GM04504 (cell line): ENCODE results near the gene KLHDC10.
A peak's percentile ranks its signal among the peaks of the same experiment; 100 is the strongest.
"Not testable (repeated sequence)": the region's sequence is repeated elsewhere in the genome, so short reads cannot be mapped to it uniquely, and the experiment has no call there.

Experiments
- DNase-seq: peaks from one replicate; pipeline ENCODE4 v3.0.0-alpha.2; 2012; ENCODE audit warnings: low read depth

Gene KLHDC10, protein sequence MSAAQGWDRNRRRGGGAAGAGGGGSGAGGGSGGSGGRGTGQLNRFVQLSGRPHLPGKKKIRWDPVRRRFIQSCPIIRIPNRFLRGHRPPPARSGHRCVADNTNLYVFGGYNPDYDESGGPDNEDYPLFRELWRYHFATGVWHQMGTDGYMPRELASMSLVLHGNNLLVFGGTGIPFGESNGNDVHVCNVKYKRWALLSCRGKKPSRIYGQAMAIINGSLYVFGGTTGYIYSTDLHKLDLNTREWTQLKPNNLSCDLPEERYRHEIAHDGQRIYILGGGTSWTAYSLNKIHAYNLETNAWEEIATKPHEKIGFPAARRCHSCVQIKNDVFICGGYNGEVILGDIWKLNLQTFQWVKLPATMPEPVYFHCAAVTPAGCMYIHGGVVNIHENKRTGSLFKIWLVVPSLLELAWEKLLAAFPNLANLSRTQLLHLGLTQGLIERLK

DNA sequence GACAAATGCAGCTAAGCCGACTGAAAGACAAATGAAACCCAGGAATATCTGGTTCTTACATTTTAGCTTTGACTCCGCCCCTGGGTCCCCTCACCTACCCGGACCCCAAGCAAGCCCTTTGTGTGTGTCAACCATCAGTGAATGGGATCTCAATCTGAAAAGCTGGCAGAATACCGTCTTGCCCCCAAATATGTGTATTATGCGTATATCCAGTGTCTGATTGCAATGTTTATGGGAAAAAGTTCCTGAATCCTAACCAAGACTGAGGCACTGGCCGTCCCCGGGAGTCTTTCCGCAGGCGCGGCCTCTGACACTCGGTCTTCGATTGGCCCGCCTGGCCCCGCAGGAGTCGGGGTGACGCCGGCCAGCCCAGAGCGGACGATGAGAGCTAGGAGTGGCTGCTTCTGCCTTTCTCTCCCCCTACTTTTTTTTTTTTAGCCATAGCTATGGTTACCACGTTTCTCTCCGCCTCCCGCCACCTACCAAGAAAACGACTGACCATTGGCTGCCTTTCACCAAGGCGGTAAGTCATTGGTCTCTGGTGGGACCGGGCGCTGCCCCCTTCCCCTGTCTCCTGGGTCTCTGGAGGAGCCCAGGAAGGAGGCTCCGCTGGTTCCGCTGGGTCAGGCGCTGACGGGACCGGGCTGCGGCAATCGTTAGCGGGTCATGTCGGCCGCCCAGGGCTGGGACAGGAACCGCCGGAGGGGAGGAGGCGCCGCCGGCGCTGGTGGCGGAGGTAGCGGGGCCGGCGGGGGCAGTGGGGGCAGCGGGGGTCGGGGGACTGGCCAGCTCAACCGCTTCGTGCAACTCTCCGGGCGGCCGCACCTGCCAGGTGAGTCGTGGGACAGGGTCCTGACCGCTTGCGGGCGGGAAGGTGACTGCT is at the start of gene KLHDC10:
TSS of gene KLHDC10 (plus strand) at position 557 of the 883 bp plus-strand sequence. CDS start at position 667, 110 bp downstream.
- DNase-seq: peak; percentile 99

DNA sequence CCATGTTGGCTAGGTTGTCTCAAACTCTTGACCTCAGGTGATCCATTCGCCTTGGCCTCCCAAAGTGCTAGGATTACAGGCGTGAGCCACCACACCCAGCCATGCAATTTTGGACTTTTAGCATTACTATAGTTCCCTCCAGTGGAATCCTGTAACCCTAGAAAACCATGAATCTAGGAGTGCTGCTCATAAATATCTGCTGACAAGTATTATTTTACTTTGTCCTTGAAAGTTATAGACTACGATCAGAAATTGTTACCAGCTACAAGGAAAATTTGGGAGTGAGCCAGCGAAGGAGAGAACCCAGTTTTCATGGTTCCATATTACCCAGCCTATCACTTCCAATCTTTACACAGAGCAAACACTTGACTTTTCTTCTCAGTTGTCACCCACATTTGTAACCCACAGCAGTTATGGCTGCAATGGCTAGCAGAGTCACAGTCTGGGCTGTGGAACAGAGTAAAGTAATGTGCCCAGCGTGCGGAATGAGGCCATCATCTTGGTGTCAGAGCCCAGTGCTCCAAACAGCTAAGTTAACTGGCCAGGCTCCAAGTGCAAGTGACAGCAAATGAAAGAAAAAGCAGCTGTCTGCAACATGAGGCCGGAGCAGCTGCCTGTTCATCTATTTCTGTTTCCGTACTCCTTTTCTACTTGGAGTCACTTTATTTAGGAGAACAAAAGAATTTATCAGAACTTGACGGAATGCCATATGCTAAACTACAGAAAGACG is 49.1 kb upstream of the KLHDC10 start:
- DNase-seq: no peak

DNA sequence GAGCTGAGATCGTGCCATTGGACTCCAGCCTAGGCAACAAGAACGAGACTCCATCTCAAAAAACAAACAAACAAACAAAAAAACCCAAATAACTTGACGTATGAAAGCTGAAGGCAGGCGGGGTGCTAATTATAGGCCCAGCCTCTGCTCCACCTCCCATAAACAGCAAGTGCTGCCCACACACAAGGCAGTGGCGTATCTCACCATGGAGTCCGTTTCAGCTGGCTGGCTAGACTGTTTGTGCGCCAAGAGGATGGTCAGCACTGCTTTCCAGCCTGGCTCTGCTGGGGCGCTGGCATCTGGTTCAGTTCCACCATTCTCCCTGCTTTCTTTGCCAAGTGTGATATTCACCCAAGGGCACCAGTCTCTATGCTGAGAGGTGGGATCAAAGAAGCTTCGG is 48.2 kb upstream of the KLHDC10 start:
- DNase-seq: no peak

DNA sequence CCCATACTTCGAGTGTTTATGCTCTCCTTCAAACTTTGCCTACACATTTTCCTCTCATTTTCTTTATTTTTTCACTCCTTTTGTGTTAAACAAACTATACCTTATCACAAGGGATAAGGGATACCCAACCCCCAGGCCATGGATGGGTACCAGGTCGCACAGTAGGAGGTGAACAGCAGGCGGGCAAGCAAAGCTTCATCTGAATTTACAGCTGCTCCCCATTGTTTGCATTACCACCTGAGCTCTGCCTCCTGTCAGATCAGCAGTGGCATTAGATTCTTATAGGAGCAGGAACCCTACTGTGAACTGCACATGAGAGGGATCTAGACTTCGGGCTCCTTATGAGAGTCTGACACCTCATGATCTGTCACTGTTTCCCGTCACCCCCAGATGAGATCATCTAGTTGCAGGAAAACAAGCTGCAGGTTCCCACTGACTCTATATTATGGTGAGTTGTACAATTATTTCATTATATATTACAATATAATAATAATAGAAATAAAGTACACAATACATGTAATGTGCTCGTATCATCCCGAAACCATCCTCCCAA is 47.6 kb upstream of the KLHDC10 start:
- no peak for DNase-seq

DNA sequence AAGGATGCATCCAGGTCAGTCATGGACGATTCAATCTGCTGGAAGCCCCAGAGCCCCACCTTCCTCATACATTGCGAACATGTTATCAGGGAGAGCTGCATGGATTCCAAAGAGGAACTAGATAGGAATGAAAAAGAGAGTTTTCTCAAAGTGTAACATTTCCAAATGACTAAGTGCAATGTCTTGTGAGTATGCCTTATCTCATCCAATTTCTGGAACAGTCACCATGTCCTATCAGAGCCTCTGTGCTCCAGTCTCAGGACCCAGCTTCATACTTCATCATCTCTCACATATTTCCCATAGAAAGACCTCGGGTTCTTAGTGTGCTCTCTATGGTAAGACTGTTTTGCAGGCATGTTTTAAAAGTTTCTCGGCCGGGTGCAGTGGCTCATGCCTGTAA is 45.9 kb upstream of the KLHDC10 start:
- no peak for DNase-seq

DNA sequence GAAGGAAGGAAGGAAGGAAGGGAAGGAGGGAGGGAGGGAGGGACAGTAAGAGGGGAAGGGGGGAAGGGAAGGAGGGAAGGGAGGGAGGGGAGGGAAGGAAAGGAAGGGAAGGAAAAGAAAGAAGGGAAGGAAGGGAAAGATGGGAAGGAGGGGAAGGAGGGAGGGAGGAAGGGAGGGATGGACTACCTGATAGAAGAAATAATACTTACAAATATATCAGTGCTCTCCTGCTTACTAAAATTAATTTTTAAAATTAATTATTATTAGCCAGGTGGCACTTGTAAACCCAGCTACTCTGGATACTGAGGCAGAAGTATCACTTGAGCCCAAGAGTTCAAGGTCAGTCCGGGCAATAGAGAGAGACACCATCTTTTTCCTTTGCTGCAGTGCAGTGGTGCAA is 37.6 kb upstream of the KLHDC10 start:
- DNase-seq: no peak

DNA sequence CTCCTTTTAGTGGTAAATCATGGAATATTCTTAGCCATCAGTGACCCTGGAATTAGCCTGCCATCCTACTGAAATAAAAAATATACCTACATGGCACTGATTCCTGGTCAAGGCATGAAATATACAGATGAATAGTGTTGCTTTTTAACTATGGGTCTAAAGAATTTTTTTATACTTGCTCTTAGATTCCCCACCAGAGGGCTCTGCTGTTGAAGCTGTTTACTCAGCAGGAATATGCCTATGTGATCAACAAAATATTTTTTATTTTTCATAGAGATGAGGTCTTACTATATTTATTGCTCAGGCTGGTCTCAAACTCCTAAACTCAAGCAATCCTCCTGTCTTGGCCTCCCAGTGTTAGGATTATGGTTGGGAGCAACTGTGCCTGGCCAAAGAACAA is 32.6 kb upstream of the KLHDC10 start:
- no peak for DNase-seq

DNA sequence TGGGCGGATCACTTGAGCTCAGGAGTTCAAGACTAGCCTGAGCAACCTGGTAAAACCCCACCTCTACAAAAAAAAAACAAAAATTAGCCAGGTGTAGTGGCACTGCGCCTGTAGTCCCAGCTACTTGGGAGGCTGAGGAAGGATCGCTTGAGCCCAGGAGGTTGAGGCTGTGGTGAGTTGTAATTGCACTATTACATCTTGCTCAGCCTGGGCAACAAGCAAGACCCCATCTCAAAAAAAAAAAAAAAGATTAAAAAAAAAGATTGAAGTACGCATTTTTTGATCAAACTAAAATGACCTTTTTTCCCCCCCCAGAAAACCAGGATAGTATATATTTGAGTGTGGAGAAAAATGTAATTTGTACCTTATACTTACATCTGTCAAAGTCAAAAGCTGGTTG is 29.8 kb upstream of the KLHDC10 start:
- DNase-seq: no peak

DNA sequence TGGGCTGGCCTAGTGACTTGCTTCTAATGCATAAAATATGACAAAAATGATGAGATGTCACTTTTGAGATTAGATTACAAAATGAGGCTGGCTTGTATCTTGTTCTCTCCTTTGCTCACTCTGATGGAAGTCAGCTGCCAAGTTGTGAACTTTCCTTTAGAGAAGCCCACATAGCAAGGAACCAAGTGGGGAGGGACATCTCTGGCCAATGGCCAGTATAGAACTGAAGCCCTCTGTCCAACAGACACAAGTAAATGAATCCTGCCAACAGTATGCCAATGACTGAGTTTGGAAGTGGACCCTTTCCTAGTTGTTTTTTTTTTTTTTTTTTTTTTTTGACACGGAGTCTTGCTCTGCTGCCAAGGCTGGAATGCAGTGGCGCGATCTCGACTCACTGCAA is 22.5 kb upstream of the KLHDC10 start:
- DNase-seq: no peak

DNA sequence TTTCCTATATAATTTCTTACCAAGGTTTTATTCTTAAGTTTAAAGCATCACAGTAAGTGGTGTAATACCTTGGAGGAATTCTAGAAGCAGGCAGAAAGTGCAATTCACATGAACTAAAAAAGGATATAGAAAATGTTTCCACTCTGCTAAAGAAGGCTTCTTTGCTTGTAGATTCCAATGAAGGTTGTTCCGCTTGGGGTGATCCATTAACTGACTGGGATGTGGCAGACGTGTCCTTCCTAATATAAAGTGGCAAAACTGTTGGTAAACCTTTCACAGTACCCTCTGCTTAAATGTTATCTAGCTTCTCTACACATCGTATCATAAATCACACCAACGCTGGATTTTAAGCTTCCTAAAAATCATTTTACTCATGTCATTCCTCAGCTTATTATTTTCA is 21.4 kb upstream of the KLHDC10 start:
- no peak for DNase-seq

DNA sequence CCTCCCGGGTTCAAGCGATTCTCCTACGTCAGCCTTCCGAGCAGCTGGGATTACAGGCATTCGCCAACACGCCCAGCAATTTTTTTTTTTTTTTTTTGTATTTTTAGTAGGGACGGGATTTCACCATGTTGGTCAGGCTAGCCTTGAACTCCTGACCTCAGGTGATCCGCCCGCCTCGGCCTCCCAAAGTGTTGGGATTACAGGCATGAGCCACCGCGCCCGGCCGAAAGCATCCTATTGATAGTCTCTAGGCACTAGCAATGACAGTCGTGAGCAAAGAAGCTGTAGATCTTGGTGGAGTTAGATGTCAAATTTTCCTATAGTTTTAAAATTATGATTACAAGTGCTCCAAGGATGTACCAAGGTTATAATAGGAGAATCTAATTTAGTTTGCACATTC is 18.1 kb upstream of the KLHDC10 start:
- not testable (repeated sequence) for DNase-seq

DNA sequence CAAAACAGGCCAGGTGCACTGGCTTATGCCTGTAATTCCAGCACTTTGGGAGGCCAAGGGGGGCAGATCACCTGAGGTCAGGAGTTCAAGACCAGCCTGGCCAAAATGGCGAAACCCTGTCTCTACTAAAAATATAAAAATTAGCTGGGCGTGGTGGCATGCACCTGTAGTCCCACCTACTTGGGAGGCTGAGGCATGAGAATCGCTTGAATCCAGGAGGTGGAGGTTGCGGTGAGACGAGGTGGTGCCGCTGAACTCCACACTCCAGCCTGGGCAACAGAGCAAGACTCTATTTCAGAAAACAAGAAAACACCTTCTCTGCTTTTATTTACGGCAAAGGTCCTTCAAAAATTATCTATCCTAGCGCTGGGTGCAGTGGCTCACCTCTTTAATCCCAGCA is 15.1 kb upstream of the KLHDC10 start:
- not testable (repeated sequence) for DNase-seq

DNA sequence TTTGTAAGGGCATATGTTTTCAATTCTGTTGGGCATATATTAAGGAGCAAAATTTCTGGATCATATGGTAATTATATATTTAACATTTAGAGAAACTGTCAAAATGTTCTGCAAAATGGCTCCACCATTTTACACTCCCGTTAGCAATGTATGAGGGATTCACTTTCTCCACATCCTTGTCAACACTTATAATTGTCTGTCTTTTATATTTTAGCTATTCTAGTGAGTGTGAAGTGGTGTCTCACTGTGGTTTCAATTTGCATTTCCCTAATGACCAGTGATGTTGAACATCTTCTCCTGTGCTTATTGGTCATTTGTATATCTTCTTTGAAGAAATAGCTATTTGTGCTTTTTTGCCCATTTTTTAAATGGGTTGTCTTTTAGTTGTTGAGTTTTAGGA is 8.1 kb upstream of the KLHDC10 start:
- DNase-seq: no peak

DNA sequence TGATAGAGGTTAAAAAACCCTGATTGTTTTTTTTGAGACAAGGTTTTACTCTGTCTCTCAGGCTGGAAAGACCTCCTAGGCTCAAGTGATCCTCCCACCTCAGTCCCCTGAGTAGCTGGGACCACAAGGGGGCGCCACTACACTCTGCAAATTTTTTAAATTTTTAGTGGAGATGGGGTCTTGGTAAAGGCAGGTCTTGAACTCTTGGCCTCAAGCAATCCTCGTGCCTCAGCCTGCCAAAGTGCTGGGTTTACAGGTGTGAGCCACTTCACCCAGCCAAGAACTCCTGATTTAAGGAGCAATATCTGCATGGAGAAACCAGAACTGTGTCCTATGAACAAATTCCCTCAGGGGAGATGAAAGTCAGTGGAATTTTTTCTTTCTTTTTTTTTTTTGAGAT is 7.3 kb upstream of the KLHDC10 start:
- no peak for DNase-seq

DNA sequence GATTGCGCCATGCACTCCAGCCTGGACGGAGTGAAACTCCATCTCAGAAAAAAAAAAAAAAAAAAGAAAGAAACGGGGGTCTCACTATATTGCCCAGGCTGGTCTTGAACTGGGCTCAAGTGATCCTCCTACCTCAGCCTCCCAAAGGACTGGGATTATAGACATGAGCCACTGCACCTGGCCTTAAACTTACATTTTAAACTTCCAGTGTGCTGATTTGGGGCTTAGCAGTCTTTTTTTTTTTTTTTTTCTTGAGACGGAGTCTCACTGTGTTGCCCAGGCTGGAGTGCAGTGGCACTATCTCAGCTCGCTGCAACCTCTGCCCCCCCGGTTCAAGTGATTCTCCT is 5.8 kb upstream of the KLHDC10 start:
- not testable (repeated sequence) for DNase-seq

DNA sequence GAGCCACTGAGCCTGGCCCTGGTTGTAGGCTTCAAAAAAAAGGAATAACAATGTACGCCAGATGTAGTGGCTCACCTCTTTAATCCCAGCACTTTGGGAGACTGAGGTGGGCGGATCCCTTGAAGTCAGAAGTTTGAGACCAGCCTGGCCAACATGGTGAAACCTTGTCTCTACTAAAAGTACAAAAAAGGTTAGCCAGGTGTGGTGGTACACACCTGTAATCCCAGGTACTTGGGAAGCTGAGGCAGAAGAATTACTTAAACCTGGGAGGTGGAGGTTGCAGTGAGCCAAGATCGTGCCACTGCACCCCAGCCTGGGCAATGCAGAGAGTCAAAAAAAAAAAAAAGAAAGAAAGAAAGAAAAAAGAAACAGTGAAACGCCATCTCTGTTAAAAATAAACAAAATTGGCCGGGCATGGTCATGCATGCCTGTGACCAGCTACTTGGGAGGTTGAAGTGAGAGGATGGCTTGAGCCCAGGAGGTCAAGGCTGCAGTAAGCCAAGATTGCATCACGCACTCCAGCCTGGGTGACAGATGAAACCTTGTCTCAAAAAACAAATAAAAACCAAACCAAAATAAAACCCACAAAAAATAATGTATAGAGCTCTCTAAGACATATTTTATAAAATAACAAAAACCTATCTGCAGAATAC is 4.7 kb upstream of the KLHDC10 start:
- no peak for DNase-seq

DNA sequence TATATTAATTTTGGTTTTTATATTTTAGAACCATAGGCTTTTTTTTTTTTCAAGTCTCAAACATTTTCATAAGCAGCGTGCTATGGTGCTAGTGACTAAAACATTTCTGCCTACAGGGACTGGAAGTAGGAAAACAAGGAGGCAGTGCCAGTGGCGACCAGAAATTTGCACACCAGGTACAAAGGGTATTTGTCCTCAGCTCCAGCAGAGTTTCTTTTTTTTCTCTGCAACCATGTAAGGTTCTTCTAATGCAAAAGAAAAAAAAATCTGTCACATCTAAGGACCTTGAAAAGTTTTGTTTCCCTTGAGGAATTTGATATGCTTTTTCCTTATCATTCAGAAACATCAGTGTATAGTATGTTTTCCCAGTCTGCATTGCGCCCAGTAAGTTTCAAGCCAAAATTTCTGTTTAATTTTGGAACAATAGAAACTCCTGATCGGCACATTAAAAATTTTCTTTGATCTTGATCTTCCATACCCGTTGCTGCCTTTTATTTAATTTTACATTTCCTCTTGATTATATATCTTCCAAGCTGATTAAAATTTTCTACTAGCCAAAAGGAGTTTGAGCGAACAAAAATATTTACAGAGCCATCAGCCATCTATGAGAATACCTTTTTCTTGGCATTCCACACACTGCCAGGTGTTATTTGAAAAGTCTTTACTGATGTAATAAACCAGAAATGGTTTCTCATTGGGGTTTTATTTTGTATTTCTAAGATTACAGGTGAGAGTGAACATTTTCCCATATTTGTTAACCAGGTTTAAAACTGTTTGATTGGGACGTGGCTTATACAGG is 956 bp upstream of the KLHDC10 start:
- no peak for DNase-seq

DNA sequence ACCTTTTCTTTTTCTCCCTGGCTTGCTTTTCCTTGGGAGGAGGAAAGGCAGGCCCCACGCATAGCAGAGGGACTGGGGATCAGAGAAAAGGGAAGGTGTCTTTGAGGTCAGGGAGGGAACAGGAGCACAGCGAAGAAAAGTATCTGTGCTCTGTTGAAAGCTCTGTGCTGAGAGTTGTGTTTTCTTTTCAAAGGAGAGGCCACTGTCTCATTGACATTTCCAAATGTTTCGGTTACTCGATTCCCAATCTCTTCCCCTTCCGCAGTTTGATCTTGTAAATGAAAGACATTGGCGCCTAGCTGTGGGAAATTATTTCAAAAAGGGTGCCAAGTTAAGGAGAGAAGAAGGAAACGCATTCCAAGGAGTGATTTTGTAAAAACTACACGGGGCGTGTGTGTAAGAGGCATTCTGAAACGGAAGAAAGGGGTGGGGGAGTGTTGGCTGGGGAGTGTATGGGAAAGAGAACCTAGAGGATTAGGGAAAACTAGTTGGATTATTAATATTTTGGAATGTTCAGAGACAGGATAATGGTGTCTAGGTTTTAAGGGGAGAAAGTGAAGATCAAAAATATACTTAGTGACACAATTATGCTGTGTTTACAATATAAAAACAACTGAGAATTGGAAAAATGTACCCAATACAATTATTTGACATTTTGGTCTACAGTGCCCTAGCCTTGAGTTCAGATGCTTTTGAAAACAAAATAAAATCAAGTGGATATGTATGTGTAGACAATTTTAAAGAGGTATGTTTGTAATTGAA is 708 bp downstream of the KLHDC10 start:
- no peak for DNase-seq

DNA sequence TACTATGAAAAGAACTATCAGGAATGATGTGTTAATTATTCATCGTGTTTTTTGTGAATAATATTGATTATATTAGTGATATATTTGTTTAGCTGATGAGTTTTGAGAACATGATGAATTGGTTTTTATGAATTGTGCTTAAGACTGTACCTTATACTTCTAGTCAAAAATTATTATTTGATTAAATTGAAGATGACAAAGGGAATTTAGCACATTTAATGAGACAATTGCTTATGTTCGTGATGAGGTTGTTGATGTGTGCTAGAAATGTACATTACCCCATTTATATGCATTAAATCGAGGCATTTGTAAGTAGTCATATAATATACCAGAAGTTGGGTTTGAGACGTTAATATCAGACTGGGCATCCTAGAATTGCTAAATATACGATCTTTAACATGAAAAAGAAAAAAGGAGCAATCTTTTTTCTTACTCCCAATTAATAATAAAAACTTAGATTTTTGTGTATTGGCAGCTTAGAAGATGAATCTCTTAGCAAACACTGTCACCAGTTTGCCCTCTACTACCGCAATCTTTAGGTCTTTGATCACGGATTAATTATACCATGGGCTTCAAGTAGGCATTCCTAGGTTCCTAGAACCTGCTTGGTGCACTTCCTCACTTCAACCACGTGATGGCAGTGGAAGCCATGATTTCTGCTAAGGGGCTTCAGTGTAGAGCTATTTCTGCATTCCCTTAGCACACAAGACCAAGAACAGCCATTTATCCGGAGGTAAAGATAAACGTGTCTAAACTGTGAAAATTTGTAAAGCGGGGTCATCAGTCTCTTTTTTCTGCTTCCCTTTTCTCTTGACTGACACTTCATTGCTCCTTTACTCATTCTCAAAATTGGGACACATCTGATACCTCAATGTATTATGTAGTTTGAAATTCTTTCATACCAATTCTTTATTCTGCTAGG is 1.6 kb downstream of the KLHDC10 start:
- peak; percentile 64 for DNase-seq
